PC-9 (cell line): ENCODE results near the gene HPCAL1. TPM values are rescaled to one million over a fixed set of nuclear protein-coding genes. Genes with fewer than 3 reads are reported as not detected.

Experiments
- BruUV-seq: library from RNA; stranded (reverse); fragments of 400-500 nt; replicated peaks from 2 replicates; lab custom pipeline; 2021; lab: Mats Ljungman, UMichigan
- CTCF ChIA-PET: fragments of 300-600 bp; sonication (Branson Sonifier 250); formaldehyde crosslinking; loops from one replicate; lab custom pipeline; 2022; ENCODE audit warnings: antibody characterized with exemption; lab: Charles Lee
- POLR2A ChIA-PET: fragments of 300-600 bp; sonication (Branson Sonifier 250); formaldehyde crosslinking; loops from one replicate; lab custom pipeline; 2022; ENCODE audit warnings: antibody characterized with exemption; ENCODE audit not compliant: unreplicated experiment; lab: Charles Lee
- DNase-seq, 2 experiments: peaks; one replicate each; pipeline versions ENCODE4 v3.0.0 to v3.0.0-alpha.2; 2015 to 2022; ENCODE audit warnings: mixed read lengths in 1 of 2
- H2AFZ ChIP-seq: fragments of 200-600 bp; sonication (generic); 2 replicates; pipeline ENCODE4 v1.8.1; 2017; ENCODE audit warnings: antibody characterized with exemption
- H3F3A ChIP-seq: fragments of 200-600 bp; sonication (generic); 2 replicates; pipeline ENCODE4 v1.8.1; 2017; ENCODE audit warnings: antibody characterized with exemption, mild to moderate bottlenecking, low read depth; ENCODE audit not compliant: insufficient read depth
- H3K27ac ChIP-seq: fragments of 200-600 bp; sonication (generic); 2 replicates; pipeline ENCODE4 v1.6.1; 2016; ENCODE audit warnings: mixed run types
- H3K27me3 ChIP-seq: fragments of 200-600 bp; sonication (generic); 2 replicates; pipeline ENCODE4 v1.6.1; 2016; ENCODE audit warnings: low read depth, mixed run types; ENCODE audit not compliant: insufficient read depth
- H3K36me3 ChIP-seq: fragments of 200-600 bp; sonication (generic); 2 replicates; pipeline ENCODE4 v1.6.1; 2016; ENCODE audit warnings: low read depth, mixed run types
- H3K4me1 ChIP-seq: fragments of 200-600 bp; sonication (generic); replicated peaks from 2 replicates; pipeline ENCODE4 v1.6.1; 2016; ENCODE audit warnings: mixed run types; ENCODE audit not compliant: insufficient read depth
- H3K4me2 ChIP-seq: fragments of 200-600 bp; sonication (generic); 2 replicates; pipeline ENCODE4 v1.6.1; 2017; ENCODE audit warnings: mixed run types
- H3K4me3 ChIP-seq: fragments of 200-600 bp; sonication (generic); 2 replicates; pipeline ENCODE4 v1.6.1; 2016; ENCODE audit warnings: mixed run types
- H3K79me2 ChIP-seq: fragments of 200-600 bp; sonication (generic); 2 replicates; pipeline ENCODE4 v1.6.1; 2017; ENCODE audit warnings: low read depth, mixed run types
- H3K9me2 ChIP-seq: fragments of 200-600 bp; sonication (generic); 2 replicates; pipeline ENCODE4 v1.8.1; 2017; ENCODE audit warnings: mild to moderate bottlenecking; ENCODE audit not compliant: insufficient read depth
- H3K9me3 ChIP-seq: fragments of 200-600 bp; sonication (generic); 2 replicates; pipeline ENCODE4 v1.8.1; 2016; ENCODE audit warnings: low read depth; ENCODE audit not compliant: insufficient read depth
- H4K20me1 ChIP-seq: fragments of 200-600 bp; sonication (generic); 2 replicates; pipeline ENCODE4 v1.8.1; 2017; ENCODE audit not compliant: insufficient read depth
- EZH2 ChIP-seq: fragments of 200-600 bp; sonication (generic); IDR thresholded peaks from 2 replicates; pipeline ENCODE4 v1.8.0; 2017; ENCODE audit warnings: antibody characterized with exemption, low read depth
- intact Hi-C: fragments of 100-400 bp; cut with micrococcal nuclease; formaldehyde crosslinking; loops from one replicate; pipeline ENCODE4 v1.10.0; 2022; ENCODE audit not compliant: unreplicated experiment
- total RNA-seq: library from RNA; stranded (reverse); gene quantifications from 2 replicates; pipeline ENCODE4 v1.2.3, GENCODE V29; 2021
- TF ChIP-seq, protein P1 (sequence below): fragments of 200-600 bp; sonication (generic); conservative IDR thresholded peaks from 2 replicates; pipeline ENCODE4 v1.6.1; 2017; ENCODE audit warnings: mixed run types, antibody characterized with exemption, mild to moderate bottlenecking, moderate library complexity

HPCAL1 gene
- total RNA-seq, 1 experiment from 2014 or later, result 105 TPM

DNA sequence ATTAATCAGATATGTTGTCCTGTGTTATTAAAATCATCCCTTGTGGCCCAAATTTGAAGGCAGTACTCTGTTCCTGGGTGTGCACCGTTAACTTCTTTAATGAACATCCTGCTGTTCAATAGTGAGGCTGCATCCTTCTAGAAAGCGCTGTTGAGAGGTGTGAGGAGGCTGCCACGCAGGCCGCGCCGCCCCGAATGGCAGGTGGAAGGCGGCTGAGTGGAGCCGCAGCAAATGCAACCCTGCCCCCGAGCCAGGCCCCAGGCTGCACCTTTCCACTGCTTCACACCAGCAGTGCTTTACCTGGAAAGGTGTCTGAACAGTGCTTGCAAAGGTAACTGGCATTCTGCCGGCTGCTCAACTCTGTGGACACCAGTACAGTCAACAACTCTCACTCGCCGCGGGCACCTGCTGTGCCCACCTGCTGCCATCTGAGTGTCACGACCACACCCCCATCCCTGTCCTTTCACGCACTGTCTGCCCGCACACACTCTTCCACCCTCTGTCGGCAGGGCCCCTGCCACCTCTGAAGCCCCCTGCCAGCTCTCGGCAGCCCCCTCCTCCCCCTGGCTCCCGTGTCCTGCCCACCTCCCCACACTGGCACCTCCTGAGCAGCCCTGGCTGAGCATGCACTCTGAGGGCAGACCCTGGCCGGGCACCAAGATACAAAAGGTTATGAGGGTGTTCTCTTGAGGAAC lies 74.5 kb downstream of the HPCAL1 start:
- Histone ChIP-seq H3K4me2 (no peak overlapping the region), H3K27me3 (no peaks in the 10 kb centered on the region), H3K36me3 (no peaks in the 10 kb centered on the region), H3K9me2 (no peaks in the 10 kb centered on the region), H3K4me3 (no peak overlapping the region), H3K9me3 (no peaks in the 10 kb centered on the region), H2AFZ (no peak overlapping the region), H3K27ac (no peak overlapping the region), H3K4me1 (no peaks in the 10 kb centered on the region), H3K79me2 (peaks cover 100% of the 10 kb centered on the region), H3F3A (peaks cover 35% of the 10 kb centered on the region; the same call in 1 of the 2 replicates), H4K20me1 (peaks cover 82% of the 10 kb centered on the region)
- TF ChIP-seq, protein P1, sequence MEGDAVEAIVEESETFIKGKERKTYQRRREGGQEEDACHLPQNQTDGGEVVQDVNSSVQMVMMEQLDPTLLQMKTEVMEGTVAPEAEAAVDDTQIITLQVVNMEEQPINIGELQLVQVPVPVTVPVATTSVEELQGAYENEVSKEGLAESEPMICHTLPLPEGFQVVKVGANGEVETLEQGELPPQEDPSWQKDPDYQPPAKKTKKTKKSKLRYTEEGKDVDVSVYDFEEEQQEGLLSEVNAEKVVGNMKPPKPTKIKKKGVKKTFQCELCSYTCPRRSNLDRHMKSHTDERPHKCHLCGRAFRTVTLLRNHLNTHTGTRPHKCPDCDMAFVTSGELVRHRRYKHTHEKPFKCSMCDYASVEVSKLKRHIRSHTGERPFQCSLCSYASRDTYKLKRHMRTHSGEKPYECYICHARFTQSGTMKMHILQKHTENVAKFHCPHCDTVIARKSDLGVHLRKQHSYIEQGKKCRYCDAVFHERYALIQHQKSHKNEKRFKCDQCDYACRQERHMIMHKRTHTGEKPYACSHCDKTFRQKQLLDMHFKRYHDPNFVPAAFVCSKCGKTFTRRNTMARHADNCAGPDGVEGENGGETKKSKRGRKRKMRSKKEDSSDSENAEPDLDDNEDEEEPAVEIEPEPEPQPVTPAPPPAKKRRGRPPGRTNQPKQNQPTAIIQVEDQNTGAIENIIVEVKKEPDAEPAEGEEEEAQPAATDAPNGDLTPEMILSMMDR, result no peak
- no peak for TF ChIP-seq EZH2
- no peak for DNase-seq
- intact Hi-C loops, result no loop called here
- ChIA-PET CTCF (no interaction called here), POLR2A (no interaction called here)
- no TSS peak for BruUV-seq

DNA sequence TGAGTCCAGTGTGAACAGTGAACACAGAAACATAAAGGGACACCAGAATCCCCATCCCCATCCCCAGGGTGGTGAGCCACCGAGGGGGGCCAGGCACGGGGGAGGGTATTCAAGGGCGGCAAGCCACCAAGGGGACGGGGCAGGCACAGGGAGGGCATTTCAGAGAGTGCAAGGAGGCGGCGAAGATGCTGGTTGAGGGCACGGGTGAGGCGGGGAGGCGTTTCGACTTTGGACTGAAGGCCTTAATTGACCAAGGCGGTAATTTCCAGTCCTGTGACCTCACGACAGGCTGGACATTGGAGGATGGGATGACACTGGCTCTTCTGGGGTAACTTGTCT lies 75.0 kb downstream of the HPCAL1 start:
- CTCF ChIA-PET, result no interaction called here
- peaks cover 100% of the 10 kb centered on the region for H3K79me2 ChIP-seq
- no peak for TF ChIP-seq EZH2
- TF ChIP-seq, protein P1, result no peak

DNA sequence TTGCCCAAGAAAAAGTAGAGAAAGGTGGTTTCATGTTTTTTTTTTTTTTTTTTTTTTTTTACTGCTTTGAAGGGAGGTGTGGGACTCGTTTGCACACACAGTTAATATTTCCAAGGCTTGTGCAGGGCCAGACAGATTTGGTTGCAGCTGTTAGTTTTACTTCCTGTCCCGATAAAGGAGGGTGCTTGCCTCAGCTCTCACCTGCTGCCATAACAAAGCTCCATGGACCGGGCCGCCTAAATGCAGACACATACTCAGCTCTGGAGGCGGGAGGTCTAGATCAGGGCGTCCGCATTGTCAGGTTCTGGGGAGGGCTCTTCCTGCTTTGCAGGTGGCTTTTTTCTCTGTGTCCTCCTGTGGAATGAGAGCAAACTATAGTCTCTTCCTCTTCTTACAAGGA lies 75.5 kb downstream of the HPCAL1 start:
- no TSS peak for BruUV-seq
- POLR2A ChIA-PET, result no interaction called here
- CTCF ChIA-PET, result no interaction called here
- H3K36me3 ChIP-seq, result no peaks in the 10 kb centered on the region
- TF ChIP-seq, protein P1, result no peak
- TF ChIP-seq EZH2, result no peak
- H3K9me2 ChIP-seq, result no peaks in the 10 kb centered on the region
- no peak overlapping the region for H2AFZ ChIP-seq
- H3K4me1 ChIP-seq, result no peaks in the 10 kb centered on the region
- no peaks in the 10 kb centered on the region for H3K9me3 ChIP-seq
- H3K4me2 ChIP-seq, result no peak overlapping the region
- H4K20me1 ChIP-seq, result peaks cover 82% of the 10 kb centered on the region
- H3K4me3 ChIP-seq, result no peak overlapping the region
- no peak overlapping the region for H3K27ac ChIP-seq
- no peaks in the 10 kb centered on the region for H3K27me3 ChIP-seq
- H3F3A ChIP-seq, result peaks cover 39% of the 10 kb centered on the region; the same call in 1 of the 2 replicates
- intact Hi-C loops, result no loop called here
- peaks cover 100% of the 10 kb centered on the region for H3K79me2 ChIP-seq
- no peak for DNase-seq

More for the DNA sequence above, 75.0 kb downstream of the HPCAL1 start:
- no peak overlapping the region for H2AFZ ChIP-seq
- H3K36me3 ChIP-seq, result no peaks in the 10 kb centered on the region
- POLR2A ChIA-PET, result no interaction called here
- H4K20me1 ChIP-seq, result peaks cover 82% of the 10 kb centered on the region
- H3K4me3 ChIP-seq, result no peak overlapping the region
- no peaks in the 10 kb centered on the region for H3K27me3 ChIP-seq
- no peaks in the 10 kb centered on the region for H3K4me1 ChIP-seq
- peaks cover 35% of the 10 kb centered on the region; the same call in 1 of the 2 replicates for H3F3A ChIP-seq
- no TSS peak for BruUV-seq
- no peaks in the 10 kb centered on the region for H3K9me2 ChIP-seq
- H3K27ac ChIP-seq, result no peak overlapping the region
- DNase-seq, result no peak
- no peak overlapping the region for H3K4me2 ChIP-seq
- intact Hi-C loops, result no loop called here
- H3K9me3 ChIP-seq, result no peaks in the 10 kb centered on the region
